Measurements from ENCODE around the gene OPA3.
"Not testable (repeated sequence)": the region's sequence is repeated elsewhere in the genome, so short reads cannot be mapped to it uniquely, and the experiment has no call there.

Gene OPA3

GRCh38 chr19:45584332-45585157 lies at the start of gene OPA3:
Gene OPA3, minus strand, starts transcription at chr19:45584802. Its CDS starts 38 bp downstream, at chr19:45584764.
- H3K4me3 ChIP-seq (ENCODE audit: low read depth, low read length) = peak within 1 kb of the TSS; percentile 59
- peak; percentile 100 for DNase-seq (ENCODE audit: low read depth)

- peak; percentile 54 for DNase-seq (ENCODE audit: low read depth)
- no peak overlapping the region for H3K4me3 ChIP-seq (ENCODE audit: low read depth, low read length)
Observed at GRCh38 chr19:45632468-45633196, 48.0 kb upstream of the OPA3 start.

GRCh38 chr19:45630463-45630862 lies 45.9 kb upstream of the OPA3 start:
- peak; percentile 75 for DNase-seq (ENCODE audit: low read depth)
- H3K4me3 ChIP-seq (ENCODE audit: low read depth, low read length) = no peak overlapping the region

- H3K4me3 ChIP-seq (ENCODE audit: low read depth, low read length) = no peak overlapping the region
- DNase-seq (ENCODE audit: low read depth) = no peak
Observed at GRCh38 chr19:45629704-45630103, 45.1 kb upstream of the OPA3 start.

- not testable (repeated sequence) for DNase-seq (ENCODE audit: low read depth); H3K4me3 ChIP-seq (ENCODE audit: low read depth, low read length)
Observed at GRCh38 chr19:45628219-45628618, 43.6 kb upstream of the OPA3 start.

- H3K4me3 ChIP-seq (ENCODE audit: low read depth, low read length) = no peak overlapping the region
- DNase-seq (ENCODE audit: low read depth) = no peak
Observed at GRCh38 chr19:45623984-45624383, 39.4 kb upstream of the OPA3 start.

GRCh38 chr19:45621976-45622503 lies 37.4 kb upstream of the OPA3 start:
- no peak for DNase-seq (ENCODE audit: low read depth)
- H3K4me3 ChIP-seq (ENCODE audit: low read depth, low read length) = no peak overlapping the region

GRCh38 chr19:45621389-45621788 lies 36.8 kb upstream of the OPA3 start:
- no peak for DNase-seq (ENCODE audit: low read depth)
- H3K4me3 ChIP-seq (ENCODE audit: low read depth, low read length) = no peak overlapping the region

- DNase-seq (ENCODE audit: low read depth) = no peak
- no peak overlapping the region for H3K4me3 ChIP-seq (ENCODE audit: low read depth, low read length)
Observed at GRCh38 chr19:45616704-45617017, 32.1 kb upstream of the OPA3 start.

- peak; percentile 60 for DNase-seq (ENCODE audit: low read depth)
- no peak overlapping the region for H3K4me3 ChIP-seq (ENCODE audit: low read depth, low read length)
Observed at GRCh38 chr19:45615795-45616703, 31.4 kb upstream of the OPA3 start.

- not testable (repeated sequence) for H3K4me3 ChIP-seq (ENCODE audit: low read depth, low read length); DNase-seq (ENCODE audit: low read depth)
Observed at GRCh38 chr19:45615056-45615455, 30.5 kb upstream of the OPA3 start.

GRCh38 chr19:45613926-45614725 lies 29.5 kb upstream of the OPA3 start:
- peak; percentile 75 for DNase-seq (ENCODE audit: low read depth)
- no peak overlapping the region for H3K4me3 ChIP-seq (ENCODE audit: low read depth, low read length)

- H3K4me3 ChIP-seq (ENCODE audit: low read depth, low read length) = no peak overlapping the region
- no peak for DNase-seq (ENCODE audit: low read depth)
Observed at GRCh38 chr19:45608948-45609347, 24.3 kb upstream of the OPA3 start.

GRCh38 chr19:45607071-45608029 lies 22.7 kb upstream of the OPA3 start:
- no peak for DNase-seq (ENCODE audit: low read depth)
- peak overlapping the region; percentile 30 for H3K4me3 ChIP-seq (ENCODE audit: low read depth, low read length)

GRCh38 chr19:45601524-45602374 lies 17.1 kb upstream of the OPA3 start, which contains the start of gene GPR4:
Gene GPR4, minus strand, starts transcription at chr19:45602212. Its CDS starts 10,346 bp downstream, at chr19:45591866.
- DNase-seq (ENCODE audit: low read depth) = no peak
- H3K4me3 ChIP-seq (ENCODE audit: low read depth, low read length) = peak within 1 kb of the TSS; percentile 27

GRCh38 chr19:45601115-45601514 lies 16.5 kb upstream of the OPA3 start:
- no peak for DNase-seq (ENCODE audit: low read depth)
- H3K4me3 ChIP-seq (ENCODE audit: low read depth, low read length) = peak overlapping the region; percentile 27
